ENCODE measurements around the gene PRSS2.

GRCh38 chr7:142805350-142806021, 34.7 kb downstream of the PRSS2 start:
- TF ChIP-seq CTCF (IDR thresholded peaks at IDR 0.05) (no peak), POLR2A (IDR thresholded peaks at IDR 0.05) (no peak)

Data from testis (tissue), 2 donors.